Activated naive CD4-positive, alpha-beta T cell treated with anti-CD3 and anti-CD28 coated beads, Interleukin-2, amount 10 ng/mL, durations not matched to agents 7 days and 5 days (primary cell): ENCODE measurements around the gene FAM53B.

Experiments used
- CTCF ChIA-PET: fragments of 350-600 bp; sonication (Branson Sonifier 250); formaldehyde crosslinking; loops from one replicate; lab custom pipeline; 2021; ENCODE audit warnings: antibody characterized with exemption; lab: Charles Lee
- DNase-seq: peaks from one replicate; pipeline ENCODE4 v3.0.0-alpha.2; 2020
- H3K27ac Mint-ChIP-seq: one replicate; pipeline ENCODE4 v1.8.0; 2021; ENCODE audit warnings: mild to moderate bottlenecking, moderate library complexity, mixed read lengths
- H3K27me3 Mint-ChIP-seq: one replicate; pipeline ENCODE4 v1.8.0; 2021; ENCODE audit warnings: mild to moderate bottlenecking, mixed read lengths
- H3K36me3 Mint-ChIP-seq: one replicate; pipeline ENCODE4 v1.8.0; 2021; ENCODE audit warnings: mixed read lengths
- H3K4me1 Mint-ChIP-seq: one replicate; pipeline ENCODE4 v1.8.0; 2021; ENCODE audit warnings: mixed read lengths
- H3K4me3 Mint-ChIP-seq: one replicate; pipeline ENCODE4 v1.8.0; 2021; ENCODE audit warnings: mild to moderate bottlenecking, moderate library complexity, mixed read lengths
- H3K9me3 Mint-ChIP-seq: one replicate; pipeline ENCODE4 v1.8.0; 2021; ENCODE audit warnings: mixed read lengths

FAM53B gene

DNA sequence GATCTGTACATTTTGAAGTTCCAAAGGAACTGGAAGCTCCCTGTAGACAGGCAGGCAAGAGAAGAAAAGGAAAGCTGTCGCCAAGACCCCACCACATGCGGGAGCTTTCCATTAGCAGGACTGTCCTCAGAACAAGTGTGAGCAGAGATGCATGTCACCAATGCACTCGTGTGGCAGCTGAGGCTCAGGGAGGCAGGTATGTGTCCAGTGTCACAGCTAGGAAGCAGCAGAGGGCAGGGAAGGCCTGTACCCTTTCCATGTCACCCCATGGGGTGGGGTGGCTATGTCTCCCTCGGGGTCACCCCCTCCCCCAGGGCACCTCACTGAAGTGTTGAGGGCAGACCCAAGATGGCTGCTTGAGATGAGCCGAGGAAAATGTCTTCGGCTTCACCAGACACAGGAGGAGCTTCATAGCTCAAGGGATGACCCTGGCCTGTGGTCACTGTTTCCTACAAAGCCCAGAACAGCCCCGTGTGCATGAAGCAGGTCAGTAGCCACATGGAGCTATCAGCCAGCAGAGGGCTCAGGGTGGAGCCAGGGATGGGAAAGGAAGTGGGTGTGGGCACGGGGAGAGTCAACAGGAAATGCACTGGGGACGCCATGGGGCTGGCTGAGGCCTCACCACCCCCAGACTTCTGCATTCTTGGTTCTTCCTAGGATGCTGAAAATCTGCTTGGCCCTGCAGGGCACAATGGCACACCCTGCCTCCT lies 96.6 kb downstream of the FAM53B start:
- Mint-ChIP-seq H3K9me3 (no peaks in the 10 kb centered on the region), H3K27me3 (no peaks in the 10 kb centered on the region), H3K36me3 (peaks cover 25% of the 10 kb centered on the region), H3K4me3 (peak overlapping the region; percentile 70), H3K27ac (peak overlapping the region; percentile 99), H3K4me1 (peaks cover 90% of the 10 kb centered on the region)
- CTCF ChIA-PET = interaction anchor here (0.7 to 4.1 kb wide), 15 partner anchors 11 to 102 kb away, joined by 3 to 31 read pairs (median 5); no protein-coding TSS in a partner anchor
- peak; percentile 88 for DNase-seq

DNA sequence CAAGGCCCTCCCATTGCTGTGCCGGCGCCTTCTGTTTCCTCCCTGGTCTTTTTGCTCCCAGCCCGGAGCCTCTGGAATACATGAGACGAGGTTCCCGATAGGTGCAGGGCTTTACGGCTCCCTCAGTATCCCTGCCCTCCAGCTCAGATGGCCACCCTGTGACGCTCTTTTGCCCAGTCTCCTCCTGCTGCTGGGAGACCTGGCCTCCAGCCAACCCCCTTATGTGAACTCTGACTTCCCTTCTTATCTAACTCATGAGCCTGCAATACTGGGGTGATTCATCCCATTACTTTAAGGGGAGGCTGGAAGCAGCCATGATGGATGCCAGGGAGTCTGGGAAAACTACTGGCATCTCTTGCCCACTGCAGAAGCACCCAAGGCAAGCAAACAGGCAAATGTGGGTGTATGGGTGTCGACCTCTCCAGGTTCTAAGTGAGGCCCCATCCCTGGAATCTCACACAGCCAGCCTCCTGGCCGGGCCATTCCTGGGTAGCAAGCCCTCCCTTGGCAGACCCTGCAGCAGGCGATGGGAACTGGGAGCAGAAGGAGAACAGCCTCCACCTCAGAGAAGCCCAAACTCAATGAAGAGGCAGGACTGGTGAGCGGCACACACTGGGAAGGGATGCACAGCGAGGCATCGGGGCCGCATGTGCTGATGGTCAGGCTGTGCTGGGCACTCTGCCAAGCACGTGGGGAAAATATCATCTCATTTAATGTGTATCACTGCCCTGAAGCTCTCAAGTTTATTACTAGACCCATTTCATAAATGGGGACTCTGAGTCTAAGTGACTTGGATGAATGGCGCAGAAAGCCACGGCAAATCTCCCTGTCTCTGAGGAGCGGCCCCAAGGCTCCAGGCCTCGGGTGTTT lies 97.5 kb downstream of the FAM53B start:
- peaks cover 90% of the 10 kb centered on the region for H3K4me1 Mint-ChIP-seq
- no peaks in the 10 kb centered on the region for H3K27me3 Mint-ChIP-seq
- peaks cover 27% of the 10 kb centered on the region for H3K36me3 Mint-ChIP-seq
- H3K27ac Mint-ChIP-seq = peak overlapping the region; percentile 99
- H3K4me3 Mint-ChIP-seq = no peak overlapping the region
- CTCF ChIA-PET = interaction anchor here (0.6 to 4.1 kb wide), 16 partner anchors 10 to 95 kb away, joined by 3 to 31 read pairs (median 4); no protein-coding TSS in a partner anchor
- DNase-seq = no peak
- H3K9me3 Mint-ChIP-seq = no peaks in the 10 kb centered on the region

DNA sequence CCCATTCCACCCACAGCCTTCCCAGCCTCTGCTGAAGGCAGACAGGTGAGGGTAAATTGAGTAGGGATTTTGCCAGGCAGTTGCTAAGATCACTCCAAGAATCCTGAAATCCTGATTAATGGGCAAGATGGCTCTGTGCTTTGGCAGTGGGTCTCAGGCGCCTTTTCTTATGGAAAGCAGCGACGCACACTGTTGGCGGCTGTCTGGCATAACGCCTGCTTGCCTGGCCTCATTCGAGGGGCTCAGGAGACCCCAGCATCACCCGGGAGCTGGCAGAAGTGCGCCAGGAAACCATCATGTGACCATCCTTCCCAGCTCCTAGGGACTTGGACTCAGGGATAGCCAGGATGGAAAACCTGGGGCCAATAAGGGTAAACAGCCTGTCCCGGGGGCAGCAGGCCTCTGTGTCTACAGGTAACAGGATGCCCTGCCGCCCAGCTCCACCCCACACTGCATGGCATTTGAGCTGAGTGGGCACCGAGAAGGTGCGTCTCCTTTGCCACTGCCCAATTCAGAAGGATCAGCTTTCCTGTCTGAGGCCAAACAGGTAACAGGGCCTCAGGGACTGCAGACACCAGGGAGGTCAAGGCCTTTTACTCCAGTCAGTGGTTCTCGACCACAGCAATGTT lies 98.6 kb downstream of the FAM53B start:
- Mint-ChIP-seq H3K27me3 (no peaks in the 10 kb centered on the region), H3K9me3 (no peaks in the 10 kb centered on the region), H3K4me1 (peaks cover 90% of the 10 kb centered on the region), H3K36me3 (peaks cover 29% of the 10 kb centered on the region), H3K27ac (peak overlapping the region; percentile 49), H3K4me3 (no peak overlapping the region)
- CTCF ChIA-PET = interaction anchor here (0.6 to 4.1 kb wide), 3 partner anchors 43 to 96 kb away, joined by 3 to 19 read pairs (median 3); no protein-coding TSS in a partner anchor
- no peak for DNase-seq

DNA sequence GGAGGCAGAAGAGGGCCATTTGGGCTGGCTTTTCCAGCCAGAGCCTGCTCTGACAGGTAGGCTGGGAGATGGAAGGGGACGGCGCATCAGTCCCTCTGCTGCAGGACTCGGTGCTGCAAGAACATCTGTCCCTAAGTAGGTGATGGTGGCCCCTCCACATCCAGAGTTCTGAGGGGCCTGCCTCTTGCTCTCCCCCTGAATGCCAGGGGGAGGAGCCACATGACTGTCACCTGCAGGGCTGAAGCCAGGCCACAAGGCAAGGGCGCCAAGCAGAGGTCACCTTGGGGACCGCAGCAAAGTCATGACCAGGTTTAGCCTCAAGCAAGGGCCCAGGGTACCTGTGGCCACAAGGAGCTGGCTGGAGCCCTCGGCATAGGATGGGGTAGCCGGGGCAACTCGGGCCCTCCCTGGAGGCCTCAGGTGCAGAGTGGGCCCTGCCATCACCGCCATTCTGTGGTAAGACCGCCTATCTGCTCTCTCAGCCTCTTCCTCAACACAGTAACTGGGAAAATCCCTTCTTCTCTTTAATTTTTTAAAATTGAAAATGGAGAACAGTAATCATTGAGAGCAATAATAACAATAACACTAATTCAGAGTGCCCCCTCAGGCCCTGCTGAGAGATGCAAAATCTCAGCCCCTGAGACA lies 99.3 kb downstream of the FAM53B start:
- Mint-ChIP-seq H3K36me3 (peaks cover 29% of the 10 kb centered on the region), H3K27me3 (no peaks in the 10 kb centered on the region), H3K4me3 (no peak overlapping the region), H3K9me3 (no peaks in the 10 kb centered on the region), H3K27ac (no peak overlapping the region), H3K4me1 (peaks cover 90% of the 10 kb centered on the region)
- no peak for DNase-seq
- CTCF ChIA-PET = interaction anchor here (1.2 kb wide), 1 partner anchor 75 kb away, joined by 3 read pairs; no protein-coding TSS in a partner anchor

DNA sequence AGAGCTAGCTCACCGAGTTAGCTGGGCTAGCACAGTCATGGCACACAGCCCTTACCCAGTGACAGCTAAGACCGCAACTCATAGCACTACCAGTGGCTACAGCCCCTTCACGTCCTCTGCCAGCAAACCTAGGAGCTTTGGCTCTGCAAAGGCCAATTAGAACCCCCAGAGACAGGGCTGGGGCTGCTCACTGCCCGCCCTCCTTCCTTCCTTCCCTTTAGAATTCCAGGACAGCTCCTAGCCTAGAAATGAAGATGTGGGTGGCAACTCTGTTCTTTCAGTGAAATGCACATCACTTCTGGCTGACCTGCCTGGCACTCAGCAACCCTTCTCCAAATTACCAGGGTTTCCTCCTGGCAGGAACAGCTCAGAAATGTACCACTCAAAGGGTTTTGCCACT lies 99.9 kb downstream of the FAM53B start:
- CTCF ChIA-PET = interaction anchor here (0.6 to 1.2 kb wide), 4 partner anchors 52 to 102 kb away, joined by 3 to 5 read pairs (median 3); no protein-coding TSS in a partner anchor
- Mint-ChIP-seq H3K4me1 (peaks cover 87% of the 10 kb centered on the region), H3K27me3 (no peaks in the 10 kb centered on the region), H3K4me3 (no peak overlapping the region), H3K36me3 (peaks cover 24% of the 10 kb centered on the region), H3K27ac (peak overlapping the region; percentile 14), H3K9me3 (no peaks in the 10 kb centered on the region)
- DNase-seq = no peak

DNA sequence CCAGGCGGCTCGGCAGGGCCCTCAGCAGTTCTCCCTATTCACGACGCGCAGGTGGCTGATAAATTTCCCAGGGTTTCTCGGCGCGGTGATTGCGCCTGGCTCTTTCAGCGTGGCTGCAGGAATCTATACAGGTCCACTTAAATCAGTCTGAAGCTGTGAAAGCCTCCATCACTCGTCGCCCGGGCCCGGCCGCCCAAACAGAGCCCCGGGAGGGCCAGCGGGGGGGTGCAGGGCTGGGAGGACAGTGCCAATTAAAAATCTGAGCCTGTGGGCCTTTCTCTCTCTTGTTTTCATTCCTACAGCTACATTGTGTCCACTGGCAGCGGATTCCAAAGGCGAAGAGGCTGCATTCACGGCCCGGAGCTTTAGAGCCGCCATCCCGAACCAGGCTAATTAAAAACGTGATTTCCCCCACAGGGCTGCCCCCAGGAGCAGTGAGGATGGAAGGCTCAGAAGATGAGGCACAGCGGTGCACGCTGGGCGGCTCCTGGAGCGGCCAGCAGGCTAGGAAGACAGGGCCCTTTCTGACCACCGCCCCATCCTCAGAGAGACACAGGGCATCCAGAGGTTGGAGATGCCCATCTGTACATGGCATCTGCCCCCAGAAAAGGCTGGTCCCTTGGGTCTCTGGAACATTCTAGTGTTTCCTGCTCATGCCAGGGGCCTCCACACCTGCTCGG lies 100.7 kb downstream of the FAM53B start:
- Mint-ChIP-seq H3K27me3 (no peaks in the 10 kb centered on the region), H3K4me3 (no peak overlapping the region), H3K4me1 (peaks cover 80% of the 10 kb centered on the region), H3K9me3 (no peaks in the 10 kb centered on the region), H3K27ac (no peak overlapping the region), H3K36me3 (peaks cover 24% of the 10 kb centered on the region)
- DNase-seq = no peak
- CTCF ChIA-PET = interaction anchor here (0.6 to 1.4 kb wide), 5 partner anchors 46 to 102 kb away, joined by 3 to 5 read pairs (median 3); no protein-coding TSS in a partner anchor

DNA sequence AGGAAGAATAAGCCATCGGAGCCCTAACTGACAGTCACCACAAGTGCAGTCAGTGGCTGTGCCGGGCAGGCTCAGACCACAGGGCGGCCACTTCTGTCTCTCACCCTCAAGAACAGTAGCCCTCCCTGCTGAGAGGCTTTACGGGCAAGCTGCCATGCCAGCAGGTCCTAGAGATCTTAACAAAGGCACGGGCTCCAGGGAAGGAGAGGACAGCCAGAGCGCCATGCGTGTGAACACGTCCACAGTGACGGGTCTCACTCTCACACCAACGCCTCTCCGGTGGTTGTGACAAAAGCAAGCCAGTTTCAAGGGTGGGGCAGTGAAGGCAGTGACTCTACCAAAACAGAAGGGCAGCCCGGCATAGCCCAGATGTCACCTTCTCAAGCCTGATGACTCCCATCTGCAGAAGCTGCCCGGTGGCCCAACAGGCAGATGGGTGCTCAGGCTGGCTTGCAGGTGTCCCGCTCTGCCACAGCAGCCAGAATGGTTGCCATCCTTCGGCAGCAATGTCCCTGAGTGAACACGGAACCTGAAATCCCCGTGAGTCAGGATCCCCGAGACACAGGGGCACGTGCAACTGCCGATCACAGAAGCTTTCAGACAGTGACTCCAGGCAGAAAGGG lies 102.0 kb downstream of the FAM53B start:
- no peak for DNase-seq
- peak overlapping the region; percentile 86 for H3K27ac Mint-ChIP-seq
- no peak overlapping the region for H3K4me3 Mint-ChIP-seq
- CTCF ChIA-PET = interaction anchor here (1.2 to 1.4 kb wide), 2 partner anchors 47 to 77 kb away, joined by 3 read pairs; no protein-coding TSS in a partner anchor
- no peaks in the 10 kb centered on the region for H3K27me3 Mint-ChIP-seq
- H3K4me1 Mint-ChIP-seq = peaks cover 79% of the 10 kb centered on the region
- no peaks in the 10 kb centered on the region for H3K9me3 Mint-ChIP-seq
- H3K36me3 Mint-ChIP-seq = peaks cover 21% of the 10 kb centered on the region

DNA sequence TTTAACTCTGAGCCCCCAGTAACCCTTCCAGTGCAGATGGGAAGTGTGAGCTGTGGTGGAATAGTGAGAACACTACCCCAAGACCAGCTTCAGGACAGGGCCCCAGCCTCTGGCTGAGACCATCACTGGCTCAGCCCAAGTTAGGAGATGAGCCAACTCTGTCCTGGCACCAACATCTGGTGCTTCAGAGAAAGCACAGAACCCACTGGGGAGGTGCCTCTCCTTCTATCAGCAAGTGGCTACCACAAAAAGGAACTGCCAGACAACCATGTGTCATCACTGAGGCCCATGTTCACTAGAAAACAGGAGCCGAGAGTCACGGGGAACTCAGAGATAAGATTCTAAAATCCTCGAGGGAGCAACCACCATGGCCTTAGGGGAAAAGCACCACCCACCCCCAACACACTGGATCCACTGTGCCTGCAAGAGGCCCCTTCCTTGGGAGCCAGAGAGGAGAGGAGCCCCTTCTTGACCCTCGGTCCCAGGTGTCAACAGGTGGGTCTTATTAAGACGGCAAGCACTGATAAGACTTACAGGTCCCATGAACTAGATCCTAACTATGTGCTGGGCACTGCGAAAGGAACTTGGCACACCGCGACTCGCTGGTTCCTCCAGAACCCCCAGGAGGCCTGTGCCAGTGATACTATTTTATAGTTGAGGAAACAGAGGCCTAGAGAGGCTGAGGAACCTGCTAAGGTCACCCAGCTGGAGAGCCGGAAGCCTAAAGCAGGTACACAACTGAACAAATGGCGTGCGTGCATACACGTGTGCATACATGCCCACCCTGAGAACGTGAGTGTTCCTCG lies 102.7 kb downstream of the FAM53B start:
- Mint-ChIP-seq H3K27me3 (no peaks in the 10 kb centered on the region), H3K36me3 (peaks cover 18% of the 10 kb centered on the region), H3K9me3 (no peaks in the 10 kb centered on the region), H3K27ac (peak overlapping the region; percentile 86), H3K4me3 (peak overlapping the region; percentile 1), H3K4me1 (peaks cover 79% of the 10 kb centered on the region)
- DNase-seq = no peak
- CTCF ChIA-PET = no interaction called here

DNA sequence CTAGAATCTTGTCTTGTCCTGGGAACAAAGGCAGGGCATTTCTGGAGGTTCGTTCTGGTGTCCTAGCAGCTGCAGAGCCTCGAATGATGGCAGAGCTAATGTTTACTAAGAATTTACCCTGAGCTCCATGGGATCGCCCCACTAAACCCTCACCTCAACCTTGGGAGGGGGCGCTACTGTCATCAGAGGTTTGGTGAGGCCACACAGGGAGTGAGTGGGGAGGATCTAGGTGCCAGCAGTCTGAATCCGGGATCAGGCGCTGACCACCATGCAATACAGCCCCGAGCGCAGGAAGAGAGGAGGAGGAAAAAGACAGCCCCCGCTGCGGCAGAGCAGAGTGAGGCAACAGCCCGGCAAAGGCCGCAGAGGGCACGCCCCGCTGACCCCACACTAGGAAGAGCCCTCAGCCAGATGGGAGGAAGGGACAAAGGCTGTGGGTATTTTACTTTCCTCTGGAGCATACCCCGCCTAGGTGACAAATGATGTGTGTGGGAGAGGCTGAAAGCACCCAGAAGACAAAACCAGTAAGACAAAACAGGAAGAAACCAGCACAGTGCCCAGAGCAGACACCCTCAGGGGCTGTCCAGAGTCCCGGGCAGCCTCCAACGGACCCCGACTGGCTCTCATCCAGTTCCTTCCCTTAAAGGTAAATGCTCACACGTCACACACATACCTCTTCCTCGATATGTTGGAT lies 103.5 kb downstream of the FAM53B start:
- Mint-ChIP-seq H3K4me1 (peaks cover 79% of the 10 kb centered on the region), H3K27me3 (no peaks in the 10 kb centered on the region), H3K36me3 (peaks cover 17% of the 10 kb centered on the region), H3K4me3 (peak overlapping the region; percentile 1), H3K9me3 (no peaks in the 10 kb centered on the region), H3K27ac (peak overlapping the region; percentile 86)
- CTCF ChIA-PET = no interaction called here
- no peak for DNase-seq

DNA sequence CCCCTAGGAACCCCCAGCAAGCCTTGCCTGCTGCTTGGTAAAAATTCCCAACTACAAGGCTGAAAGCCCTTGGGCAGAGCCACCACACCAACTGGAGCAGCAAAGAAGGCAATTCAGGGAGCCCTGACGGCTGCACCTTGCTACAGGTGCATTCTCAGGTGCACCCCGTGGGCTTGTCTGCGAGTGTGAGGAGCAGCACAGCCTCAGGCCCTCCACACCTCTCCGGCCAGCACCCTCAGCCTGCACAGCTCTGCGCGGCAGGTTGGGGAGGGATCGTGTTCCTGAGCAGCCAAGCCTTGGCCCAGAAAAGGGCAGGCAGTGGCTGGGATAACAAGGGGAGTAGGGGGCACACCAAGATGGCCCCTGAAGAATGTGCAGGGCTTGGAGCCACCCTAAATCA lies 104.1 kb downstream of the FAM53B start:
- no peaks in the 10 kb centered on the region for H3K27me3 Mint-ChIP-seq
- DNase-seq = no peak
- no peak overlapping the region for H3K4me3 Mint-ChIP-seq
- peaks cover 77% of the 10 kb centered on the region for H3K4me1 Mint-ChIP-seq
- H3K27ac Mint-ChIP-seq = no peak overlapping the region
- H3K9me3 Mint-ChIP-seq = no peaks in the 10 kb centered on the region
- CTCF ChIA-PET = no interaction called here
- H3K36me3 Mint-ChIP-seq = peaks cover 20% of the 10 kb centered on the region

DNA sequence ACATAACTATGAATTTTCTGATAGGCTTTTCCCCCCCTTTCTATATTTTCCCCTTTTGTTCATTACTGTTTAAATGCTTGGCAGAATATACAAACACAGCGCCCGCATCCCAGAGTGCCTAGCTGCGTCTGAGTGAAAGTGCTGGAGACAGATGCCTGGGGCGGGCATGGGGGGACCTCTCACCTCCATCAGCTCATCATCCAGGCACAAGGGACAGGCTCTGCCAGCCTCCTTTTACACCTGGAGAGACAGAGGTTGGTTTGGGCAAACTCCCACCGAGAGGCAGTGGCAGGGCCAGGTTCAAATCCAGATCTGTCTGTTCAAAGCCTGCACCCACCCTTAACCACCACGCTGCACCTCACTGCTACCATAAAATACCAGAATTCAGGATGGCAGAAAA lies 104.5 kb downstream of the FAM53B start:
- H3K27ac Mint-ChIP-seq = peak overlapping the region; percentile 5
- no peaks in the 10 kb centered on the region for H3K27me3 Mint-ChIP-seq
- CTCF ChIA-PET = interaction anchor here (1.7 kb wide), 1 partner anchor 12 kb away, joined by 5 read pairs; no protein-coding TSS in a partner anchor
- DNase-seq = no peak
- peaks cover 21% of the 10 kb centered on the region for H3K36me3 Mint-ChIP-seq
- H3K4me1 Mint-ChIP-seq = peaks cover 74% of the 10 kb centered on the region
- no peak overlapping the region for H3K4me3 Mint-ChIP-seq
- peaks cover 1% of the 10 kb centered on the region for H3K9me3 Mint-ChIP-seq
